Right lobe of liver (tissue), 6 donors: ENCODE data around the gene ATG101. TPM values are rescaled to one million over a fixed set of nuclear protein-coding genes. Genes with fewer than 3 reads are reported as not detected.

Experiments used
- ATAC-seq, 4 donors: fragments of 200-7000 bp; cut with Tn5 transposase; one replicate each; pipeline ENCODE4 v1.9.1; 2020; ENCODE audit warnings: mild to moderate bottlenecking in 4 of 4, moderate library complexity in 4 of 4
- DNase-seq, 3 donors: peaks; one replicate each; pipeline ENCODE4 v3.0.0-alpha.2; 2020
- H3K27ac ChIP-seq, 3 donors: fragments of 200-600 bp; one replicate each; pipeline ENCODE4 v1.8.0; 2022
- H3K27me3 ChIP-seq, 2 donors: fragments of 200-600 bp; one replicate each; pipeline ENCODE4 v1.8.0; 2022
- H3K36me3 ChIP-seq, 4 donors: fragments of 200-600 bp; sonication (generic) in 1 of 4; one replicate each; pipeline versions ENCODE4 v1.5.1 to v1.8.0; 2017 to 2022; ENCODE audit warnings: control low read depth in 1 of 4
- H3K4me1 ChIP-seq, 4 donors: fragments of 200-600 bp; sonication (generic) in 1 of 4; one replicate each; pipeline versions ENCODE4 v1.5.1 to v1.8.0; 2017 to 2022; ENCODE audit warnings: control low read depth in 1 of 4
- H3K4me3 ChIP-seq, 3 donors: fragments of 200-600 bp; one replicate each; pipeline ENCODE4 v1.8.0; 2022
- H3K9me3 ChIP-seq, 4 donors: fragments of 200-600 bp; sonication (generic) in 1 of 4; one replicate each; pipeline versions ENCODE4 v1.5.1 to v1.8.0; 2017 to 2022; ENCODE audit warnings: control low read depth in 1 of 4
- CTCF ChIP-seq, 4 donors: fragments of 200-600 bp in 3 of 4; fragments of 450-650 bp in 1 of 4; IDR thresholded peaks; one replicate each; pipeline versions ENCODE4 v1.5.1 to v1.8.0; 2016 to 2022; ENCODE audit warnings: antibody characterized with exemption in 4 of 4, mild to moderate bottlenecking in 2 of 4
- POLR2A ChIP-seq: fragments of 450-650 bp; IDR thresholded peaks from one replicate; pipeline ENCODE4 v1.6.1; 2017; ENCODE audit warnings: antibody characterized with exemption, mild to moderate bottlenecking
- WGBS: methylation state at CpG from one replicate; pipeline ENCODE4 v1.1.6; 2018; ENCODE audit warnings: low coverage, low lambda C conversion rate; ENCODE audit not compliant: insufficient coverage; ENCODE audit errors: missing lambda C conversion rate; 5-methylcytosine and 5-hydroxymethylcytosine counted together
- intact Hi-C, 2 donors: fragments of 100-400 bp; cut with DNase I; formaldehyde crosslinking; loops; one replicate each; pipeline versions ENCODE4 v1.11.2 to v1.14.1; 2022
- total RNA-seq, 6 experiments: library from RNA; depleted of rRNA in 2 of 6; stranded (reverse); fragments of >200 nt in 2 of 6; fragmentation: NEBNext Ultra II Directional in 3 of 6; extraction: Animal tissue kit (Norgen Biotek cat#: 25700) in 3 of 6; gene quantifications; one replicate each; pipeline versions ENCODE4 v1.1.0 to v1.2.4, GENCODE V29; 2016 to 2023
- donor health status: DM: no; HTN: yes; CAD: no.
- donor health status: DM: no; HTN: no; CAD: no.
- donor health status: DM: no; HTN: no; CAD: no.
- donor health status: DM: no; HTN: yes; CAD: no.
- donor health status: DM: no; HTN: yes; CAD: no.

The ATG101 gene
- total RNA-seq, 6 experiments from 2014 or later, result 17.4 to 29.7 (median 21.0) TPM

GRCh38 chr12:52033446-52034140 lies 36.2 kb upstream of the ATG101 start:
- Histone ChIP-seq H3K27ac (peak overlapping the region; percentile 69 to 94 (median 85)), H3K4me3 (peak overlapping the region; percentile 2 to 42 (median 31)), H3K27me3 (no peaks in the 10 kb centered on the region), H3K4me1 (peaks cover 0 to 17% (median 0%) of the 10 kb centered on the region in 4 donors), H3K9me3 (no peaks in the 10 kb centered on the region), H3K36me3 (no peaks in the 10 kb centered on the region)
- 54% methylated on average over 6 of the region's 13 CpGs for WGBS
- ATAC-seq, result no peak
- no peak for TF ChIP-seq POLR2A
- no peak for TF ChIP-seq CTCF (IDR thresholded peaks at IDR 0.05)
- DNase-seq, result no peak
- intact Hi-C loops, result no loop called here

GRCh38 chr12:52035190-52035589 lies 34.6 kb upstream of the ATG101 start:
- no peak for DNase-seq
- H3K4me1 ChIP-seq, result peaks cover 0 to 17% (median 0%) of the 10 kb centered on the region in 4 donors
- no peaks in the 10 kb centered on the region for H3K27me3 ChIP-seq
- ATAC-seq, result no peak
- no peak overlapping the region for H3K4me3 ChIP-seq
- intact Hi-C loops, result no loop called here
- 95% methylated on average over 4 of the region's 4 CpGs for WGBS
- TF ChIP-seq CTCF (IDR thresholded peaks at IDR 0.05), result no peak
- no peak for TF ChIP-seq POLR2A
- H3K36me3 ChIP-seq, result no peaks in the 10 kb centered on the region
- H3K9me3 ChIP-seq, result no peaks in the 10 kb centered on the region
- no peak overlapping the region for H3K27ac ChIP-seq

- no peak for ATAC-seq
- WGBS, result no CpG with 5 or more reads among the region's 2 CpGs
- no peak for DNase-seq
- Histone ChIP-seq H3K4me1 (peaks cover 0 to 17% (median 0%) of the 10 kb centered on the region in 4 donors), H3K9me3 (no peaks in the 10 kb centered on the region), H3K4me3 (no peak overlapping the region), H3K27ac (peak overlapping the region in 2 of 3 donors; percentile 76 to 90), H3K36me3 (no peaks in the 10 kb centered on the region), H3K27me3 (no peaks in the 10 kb centered on the region)
- no peak for TF ChIP-seq POLR2A
- TF ChIP-seq CTCF (IDR thresholded peaks at IDR 0.05), result no peak
- intact Hi-C loops, result no loop called here
Measured at GRCh38 chr12:52035926-52036325, 33.9 kb upstream of the ATG101 start.

DNA sequence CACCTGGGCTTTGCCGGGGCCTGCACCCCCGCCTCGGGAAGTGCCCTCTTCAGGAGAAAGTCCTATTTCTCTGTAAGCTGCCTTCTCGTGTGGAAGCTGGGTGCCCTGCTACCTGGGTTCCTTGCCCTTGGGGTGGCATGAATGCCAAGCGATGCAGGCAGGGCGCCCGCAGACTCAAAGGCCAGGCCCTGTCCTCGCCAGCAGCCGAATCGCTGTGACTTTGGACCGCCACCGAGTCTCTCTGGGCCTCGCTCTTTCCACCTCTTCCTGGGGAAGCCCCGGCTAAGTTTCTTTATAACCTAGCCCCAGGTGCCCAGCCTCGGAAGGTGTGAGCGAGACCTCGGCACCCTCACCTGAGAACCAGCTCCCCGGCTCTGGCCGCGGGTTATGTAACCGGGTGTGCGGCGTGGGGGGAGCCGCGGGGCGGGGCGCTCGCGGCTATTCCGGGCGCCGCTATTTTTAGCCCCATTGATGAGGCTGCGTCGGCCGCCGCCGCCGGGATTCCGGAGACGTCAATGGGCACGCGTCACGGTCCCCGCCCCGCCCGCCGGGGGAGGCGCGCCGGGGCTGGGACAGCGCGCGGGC lies 33.1 kb upstream of the ATG101 start:
- ATAC-seq (peak; percentile 63 to 68 (median 67)), DNase-seq (peak; percentile 89 to 92 (median 91))
- Histone ChIP-seq H3K9me3 (no peaks in the 10 kb centered on the region), H3K27ac (peak overlapping the region; percentile 60 to 90 (median 76)), H3K36me3 (no peaks in the 10 kb centered on the region), H3K27me3 (no peaks in the 10 kb centered on the region), H3K4me3 (peak overlapping the region; percentile 27 to 54 (median 33)), H3K4me1 (peaks cover 0 to 17% (median 0%) of the 10 kb centered on the region in 4 donors)
- intact Hi-C loops, result no loop called here
- no peak for TF ChIP-seq CTCF (IDR thresholded peaks at IDR 0.05)
- peak; percentile 66 for TF ChIP-seq POLR2A
- 2% methylated on average over 19 of the region's 53 CpGs for WGBS
